HG02840 (cell line): Measurements from ENCODE around the gene FBRSL1.
"Not testable (repeated sequence)": the region's sequence is repeated elsewhere in the genome, so short reads cannot be mapped to it uniquely, and the experiment has no call there.

ENCODE experiments used
- ATAC-seq: cut with Tn5 transposase; IDR thresholded peaks from one replicate; pipeline ENCODE4 v1.9.1; 2021; ENCODE audit warnings: mild to moderate bottlenecking, moderate library complexity, moderate number of reproducible peaks; ENCODE audit not compliant: unreplicated experiment, low FRiP score

Gene FBRSL1

GRCh38 chr12:132469423-132469822 is 20.5 kb upstream of the FBRSL1 start:
- peak; percentile 45 for ATAC-seq

- ATAC-seq: no peak
Measured at GRCh38 chr12:132470397-132470796, 19.6 kb upstream of the FBRSL1 start.

- no peak for ATAC-seq
Measured at GRCh38 chr12:132471011-132471857, 18.7 kb upstream of the FBRSL1 start.

- ATAC-seq: no peak
Measured at GRCh38 chr12:132471858-132472255, 18.1 kb upstream of the FBRSL1 start.

GRCh38 chr12:132472386-132472785 is 17.6 kb upstream of the FBRSL1 start:
- ATAC-seq: no peak

- ATAC-seq: no peak
Measured at GRCh38 chr12:132474237-132474741, 15.7 kb upstream of the FBRSL1 start.

- ATAC-seq: not testable (repeated sequence)
Measured at GRCh38 chr12:132474799-132475303, 15.1 kb upstream of the FBRSL1 start.

GRCh38 chr12:132475304-132476037 is 14.5 kb upstream of the FBRSL1 start:
- ATAC-seq: no peak

- ATAC-seq: no peak
Measured at GRCh38 chr12:132476038-132476414, 13.9 kb upstream of the FBRSL1 start.

GRCh38 chr12:132476421-132476820 is 13.5 kb upstream of the FBRSL1 start:
- ATAC-seq: no peak

- no peak for ATAC-seq
Measured at GRCh38 chr12:132477017-132477702, 12.8 kb upstream of the FBRSL1 start.

GRCh38 chr12:132477703-132478432 is 12.1 kb upstream of the FBRSL1 start:
- ATAC-seq: no peak

GRCh38 chr12:132478433-132478803 is 11.5 kb upstream of the FBRSL1 start:
- ATAC-seq: no peak

- ATAC-seq: no peak
Measured at GRCh38 chr12:132478845-132479244, 11.1 kb upstream of the FBRSL1 start.

- ATAC-seq: no peak
Measured at GRCh38 chr12:132479291-132479690, 10.7 kb upstream of the FBRSL1 start.

- ATAC-seq: no peak
Measured at GRCh38 chr12:132479938-132480622, 9.9 kb upstream of the FBRSL1 start.

GRCh38 chr12:132480623-132481132 is 9.3 kb upstream of the FBRSL1 start:
- ATAC-seq: no peak

- ATAC-seq: no peak
Measured at GRCh38 chr12:132481345-132481744, 8.6 kb upstream of the FBRSL1 start.
